Stromal cell of bone marrow (primary cell): ENCODE data around the gene ARCN1.
"Not testable (repeated sequence)": the region's sequence is repeated elsewhere in the genome, so short reads cannot be mapped to it uniquely, and the experiment has no call there.

Source experiments
- DNase-seq: peaks from one replicate; pipeline ENCODE4 v3.0.0-alpha.2; 2012; ENCODE audit warnings: low read depth

The ARCN1 gene

DNA sequence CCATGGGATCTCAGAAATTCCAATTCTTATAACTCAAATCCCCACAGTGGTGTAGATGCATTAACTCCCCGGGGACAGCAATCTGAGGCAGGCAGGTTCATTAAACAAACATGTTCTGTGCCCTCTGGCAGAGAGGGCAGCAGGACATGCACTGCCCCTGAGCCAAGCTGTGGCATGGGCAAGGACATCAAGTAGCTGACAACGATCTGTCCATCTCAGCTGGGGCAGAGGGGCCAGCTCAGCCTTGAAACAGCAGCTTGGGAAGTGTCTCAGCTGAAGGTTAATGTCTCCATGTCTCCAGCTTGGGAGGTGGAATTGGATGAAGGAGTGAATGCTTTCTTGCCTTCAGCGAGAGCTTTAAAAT, 27.6 kb upstream of the ARCN1 start:
- no peak for DNase-seq

DNA sequence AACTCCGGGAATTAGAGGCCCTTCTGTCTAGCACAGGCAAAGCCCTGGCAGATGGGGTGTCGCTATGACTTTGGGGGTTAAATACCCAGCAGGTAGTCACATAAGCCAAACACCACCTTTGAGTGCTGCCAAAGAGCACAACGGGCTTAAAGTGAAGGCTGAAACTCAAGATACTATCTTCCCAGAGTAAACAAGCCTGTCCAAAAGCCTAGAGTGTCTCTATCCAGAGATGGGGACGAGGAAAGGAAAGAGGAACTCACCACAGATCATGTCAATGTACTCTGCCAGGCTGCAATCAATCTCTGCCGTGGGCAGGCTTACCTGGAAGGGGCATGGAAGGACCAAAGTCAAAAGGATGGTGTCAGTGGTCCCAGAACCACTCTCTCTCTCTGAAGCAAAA, 26.7 kb upstream of the ARCN1 start:
- DNase-seq: no peak

DNA sequence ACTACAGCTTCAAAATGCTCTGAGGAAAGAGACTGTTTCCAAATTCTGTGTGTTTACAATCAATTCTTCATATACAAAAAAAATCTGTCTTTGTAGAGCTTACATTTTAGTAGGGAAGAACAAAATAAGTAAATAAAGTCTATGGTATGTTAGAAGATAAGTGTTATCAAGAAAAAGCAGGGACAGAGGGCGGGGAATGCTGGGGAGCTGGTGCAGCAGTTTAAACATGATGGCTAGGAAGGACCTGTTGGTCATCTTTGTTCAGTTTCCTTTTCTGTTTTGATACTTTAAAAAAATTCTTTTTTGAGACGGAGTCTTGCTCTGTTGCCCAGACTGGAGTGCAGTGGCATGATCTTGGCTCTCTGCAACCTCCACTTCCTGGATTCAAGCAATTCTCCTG, 25.1 kb upstream of the ARCN1 start:
- DNase-seq: no peak

DNA sequence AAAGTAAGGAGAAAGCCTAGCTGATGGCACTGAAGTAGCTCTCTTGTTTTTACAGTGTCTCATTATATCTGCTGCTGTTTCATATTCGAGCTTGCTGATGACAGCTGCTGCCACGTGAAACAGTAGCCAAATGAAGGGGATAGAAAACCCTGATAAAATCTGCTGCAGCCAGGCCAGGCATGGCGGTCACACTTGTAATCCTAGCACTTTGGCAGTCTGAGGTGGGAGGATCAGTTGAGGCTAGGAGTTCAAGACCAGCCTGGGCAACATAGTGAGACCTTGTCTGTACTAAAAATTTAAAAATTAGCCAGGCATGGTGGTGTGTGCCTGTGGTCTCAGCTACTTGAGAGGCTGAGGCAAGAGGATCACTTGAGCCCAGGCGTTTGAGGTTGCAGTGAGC, 19.9 kb upstream of the ARCN1 start:
- DNase-seq: no peak

DNA sequence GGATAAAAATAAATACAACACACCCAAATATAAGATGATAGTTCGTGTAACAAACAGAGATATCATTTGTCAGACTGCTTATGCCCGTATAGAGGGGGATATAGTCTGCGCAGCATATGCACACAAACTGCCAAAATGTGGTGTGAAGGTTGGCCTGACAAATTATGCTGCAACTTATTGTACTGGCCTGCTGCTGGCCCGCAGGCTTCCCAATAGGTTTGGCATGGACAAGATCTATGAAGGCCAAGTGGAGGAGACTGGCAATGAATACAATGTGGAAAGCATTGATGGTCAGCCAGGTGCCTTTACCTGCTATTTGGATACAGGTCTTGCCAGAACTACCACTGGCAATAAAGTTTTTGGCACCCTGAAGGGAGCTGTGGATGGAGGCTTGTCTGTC, 11.4 kb upstream of the ARCN1 start:
- DNase-seq: no peak

DNA sequence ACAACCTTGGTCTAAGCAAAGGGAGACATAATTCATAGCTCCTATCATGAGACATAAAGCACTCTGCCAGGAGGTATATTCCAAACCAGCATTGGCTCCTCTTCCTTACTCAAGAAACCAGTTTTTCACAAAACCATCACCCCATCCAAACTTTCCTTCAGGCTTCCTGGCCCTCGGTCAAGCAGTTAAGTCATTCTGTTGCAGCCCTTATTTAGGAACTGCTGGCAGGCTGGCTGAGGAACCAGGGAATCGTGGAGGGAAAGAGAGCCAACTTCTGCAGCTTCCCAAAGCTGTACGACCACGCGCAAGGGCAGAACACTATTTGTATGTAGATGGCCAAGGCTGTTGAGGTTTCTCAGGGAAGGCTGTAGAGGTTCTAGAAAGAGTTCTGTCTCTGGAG, 7.2 kb upstream of the ARCN1 start:
- peak; percentile 63 for DNase-seq

DNA sequence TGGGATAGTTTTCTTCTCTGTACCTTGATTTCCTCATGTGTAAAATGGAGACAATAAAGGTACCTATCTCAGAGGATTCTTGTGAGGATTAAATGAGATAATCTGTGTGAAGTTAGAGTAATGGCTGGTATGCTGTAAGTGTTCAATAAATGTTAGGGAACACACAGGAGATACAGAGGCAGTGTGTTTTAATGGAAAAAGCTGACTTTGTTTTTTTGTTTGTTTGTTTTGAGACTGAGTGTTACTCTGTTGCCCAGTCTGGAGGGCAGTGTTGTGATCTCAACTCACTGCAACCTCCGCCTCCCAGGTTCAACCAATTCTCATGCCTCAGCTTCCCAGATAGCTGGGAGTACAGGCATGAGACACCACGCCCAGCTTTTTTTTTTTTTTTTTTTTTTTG, 2.5 kb upstream of the ARCN1 start:
- DNase-seq: no peak

DNA sequence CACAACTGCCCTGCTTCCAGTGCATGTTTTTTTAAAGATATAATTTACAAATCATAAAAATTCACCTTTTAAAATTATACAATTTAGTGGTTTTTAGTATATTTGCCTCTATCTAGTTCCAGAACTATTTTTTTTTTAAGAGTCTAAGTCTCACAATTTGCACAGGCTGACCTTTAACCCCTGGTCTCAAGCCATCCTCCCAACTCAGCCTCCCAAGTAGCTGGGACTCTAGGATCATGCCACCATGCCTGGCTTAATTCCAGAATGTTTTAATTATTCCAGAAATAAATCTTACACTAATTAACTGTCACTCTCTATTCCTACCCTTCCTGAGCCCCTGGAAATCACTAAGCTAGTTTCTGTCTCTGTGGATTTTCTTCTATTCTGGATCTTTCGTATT, 1.4 kb upstream of the ARCN1 start:
- no peak for DNase-seq

DNA sequence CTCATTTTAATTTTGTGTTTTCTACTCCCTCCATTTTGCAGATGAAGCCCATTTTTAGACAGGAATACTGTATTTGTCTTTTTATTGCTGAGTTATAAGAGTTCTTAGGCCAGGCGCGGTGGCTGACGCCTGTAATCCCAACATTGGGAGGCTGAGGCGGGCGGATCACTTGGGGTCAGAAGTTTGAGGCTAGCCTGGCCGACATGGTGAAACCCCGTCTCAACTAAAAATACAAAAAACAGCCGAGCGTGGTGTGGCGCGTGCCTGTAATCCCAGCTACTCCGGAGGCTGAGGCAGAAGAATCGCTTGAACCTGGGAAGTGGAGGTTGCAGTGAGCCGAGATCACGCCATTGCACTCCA, 528 bp upstream of the ARCN1 start:
- not testable (repeated sequence) for DNase-seq

DNA sequence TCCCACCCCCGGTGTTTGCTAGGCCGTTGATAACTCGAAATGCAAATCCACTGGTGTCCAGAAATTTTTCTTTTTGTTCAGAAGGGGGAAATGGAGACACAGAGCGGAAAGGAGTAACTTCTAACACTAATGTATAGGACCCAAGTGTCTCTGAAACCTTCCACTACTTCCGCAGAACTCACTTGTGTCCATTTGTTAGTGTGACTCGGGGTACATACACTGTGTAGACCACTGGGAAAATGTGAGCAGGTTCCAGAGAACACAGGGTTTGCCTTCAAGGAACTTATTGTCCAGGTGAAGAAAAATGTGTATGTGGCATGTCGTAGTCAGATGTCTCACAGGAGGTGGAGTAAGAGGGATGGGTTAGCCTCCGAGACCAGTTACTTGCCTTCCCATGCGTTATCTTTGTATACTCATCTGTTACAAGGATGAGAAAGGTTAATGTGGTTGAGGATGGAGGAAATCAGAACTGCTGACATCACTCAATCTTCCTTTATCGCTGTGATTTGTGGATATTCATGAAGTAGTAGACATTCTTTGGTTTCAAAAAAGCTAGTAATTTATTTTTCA, 857 bp downstream of the ARCN1 start:
- DNase-seq: no peak

DNA sequence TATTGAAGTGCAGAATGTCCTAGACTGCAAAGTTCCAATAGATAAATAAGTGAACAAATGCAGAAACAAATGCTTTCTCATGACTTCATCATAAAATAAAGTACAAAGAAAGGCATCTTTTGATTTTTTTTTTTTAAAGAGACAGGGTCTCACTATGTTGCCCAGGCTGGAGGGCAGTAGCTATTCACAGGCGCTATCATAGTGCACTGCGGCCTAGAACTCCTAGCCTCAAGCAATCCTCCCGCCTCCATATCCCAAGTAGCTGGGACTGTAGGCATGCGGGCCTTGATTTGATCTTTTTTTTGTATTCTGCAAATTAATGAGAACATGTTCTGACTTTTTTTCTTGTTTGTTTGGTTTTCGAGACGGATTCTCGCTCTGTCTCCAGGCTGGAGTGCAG, 2.4 kb downstream of the ARCN1 start:
- DNase-seq: no peak

DNA sequence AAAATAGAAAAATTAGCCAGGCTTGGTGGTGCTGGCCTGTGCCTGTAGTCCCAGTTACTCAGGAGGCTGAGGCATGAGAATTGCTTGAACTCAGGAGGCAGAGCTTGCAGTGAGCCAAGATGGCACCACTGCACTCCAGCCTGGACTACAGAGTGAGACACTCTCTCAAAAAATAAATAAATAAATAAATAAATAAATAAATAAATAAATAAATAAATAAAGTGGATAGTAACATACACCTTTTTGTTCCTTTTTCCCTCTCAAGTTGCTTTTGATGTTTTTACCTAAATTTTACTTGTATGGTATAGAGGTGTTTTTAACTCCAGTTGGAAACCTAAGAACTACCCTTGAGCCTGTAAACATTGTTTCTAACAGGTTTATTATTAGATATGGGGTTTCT, 5.8 kb downstream of the ARCN1 start:
- not testable (repeated sequence) for DNase-seq

DNA sequence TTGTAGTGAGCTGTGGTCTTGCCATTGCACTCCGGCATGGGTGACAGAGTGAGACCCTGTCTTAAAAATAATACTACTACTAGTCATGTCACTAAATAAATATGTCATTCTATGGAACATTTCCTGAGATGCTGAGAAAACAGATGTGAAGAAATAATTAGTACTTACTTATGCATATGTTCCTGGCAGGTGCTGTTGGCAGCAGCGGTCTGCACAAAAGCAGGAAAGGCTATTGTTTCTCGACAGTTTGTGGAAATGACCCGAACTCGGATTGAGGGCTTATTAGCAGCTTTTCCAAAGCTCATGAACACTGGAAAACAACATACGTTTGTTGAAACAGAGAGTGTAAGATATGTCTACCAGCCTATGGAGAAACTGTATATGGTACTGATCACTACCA, 8.8 kb downstream of the ARCN1 start:
- no peak for DNase-seq

DNA sequence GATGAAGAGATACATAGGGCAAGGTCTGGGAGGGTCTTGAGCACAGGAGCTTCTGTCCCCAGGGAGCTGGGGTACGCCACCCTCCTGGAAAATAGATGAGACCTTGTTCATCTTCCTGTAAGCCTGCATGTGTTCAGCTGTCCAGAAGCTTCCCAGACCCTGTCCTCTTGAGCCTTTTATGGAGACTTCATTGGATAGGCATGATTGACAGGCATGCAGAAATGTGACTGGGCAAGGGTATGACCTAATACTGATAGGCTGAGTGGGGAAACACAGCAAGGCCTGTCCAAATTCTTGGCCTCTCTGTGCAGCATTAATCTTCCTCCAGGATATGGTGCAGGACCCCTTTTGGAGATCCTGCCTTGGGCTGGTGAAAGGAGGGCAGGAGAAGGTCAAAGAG, 15.7 kb downstream of the ARCN1 start:
- no peak for DNase-seq

DNA sequence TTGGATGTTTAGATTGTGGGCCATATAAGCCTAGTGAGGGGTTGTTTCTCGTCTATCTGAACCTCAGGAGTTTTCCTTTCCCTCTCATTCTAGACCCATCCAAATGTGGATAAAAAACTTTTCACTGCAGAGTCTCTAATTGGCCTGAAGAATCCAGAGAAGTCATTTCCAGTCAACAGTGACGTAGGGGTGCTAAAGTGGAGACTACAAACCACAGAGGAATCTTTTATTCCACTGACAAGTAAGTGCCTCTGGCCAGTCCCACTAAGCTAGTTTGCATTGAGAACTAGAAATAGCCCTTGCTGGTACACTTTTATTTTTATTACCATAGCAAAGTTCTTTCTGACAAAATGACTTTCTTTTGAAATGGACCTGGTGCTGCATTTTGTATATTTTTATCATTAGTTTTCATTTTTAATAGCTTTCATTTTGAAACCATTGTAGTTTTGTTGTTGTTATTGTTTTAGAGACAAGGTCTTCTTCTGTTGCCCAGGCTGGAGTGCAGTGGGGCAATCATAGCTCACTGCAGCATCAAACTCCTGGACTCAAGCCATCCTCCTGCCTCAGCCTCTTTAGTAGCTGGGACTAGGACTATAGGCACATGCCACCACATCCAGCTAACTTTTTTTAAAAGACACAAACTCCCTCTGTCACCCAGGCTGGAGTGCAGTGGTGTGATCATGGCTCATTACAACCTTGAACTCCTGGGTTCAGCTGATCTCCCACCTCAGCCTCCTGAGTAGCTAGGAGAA, 20.6 kb downstream of the ARCN1 start:
- peak; percentile 67 for DNase-seq

DNA sequence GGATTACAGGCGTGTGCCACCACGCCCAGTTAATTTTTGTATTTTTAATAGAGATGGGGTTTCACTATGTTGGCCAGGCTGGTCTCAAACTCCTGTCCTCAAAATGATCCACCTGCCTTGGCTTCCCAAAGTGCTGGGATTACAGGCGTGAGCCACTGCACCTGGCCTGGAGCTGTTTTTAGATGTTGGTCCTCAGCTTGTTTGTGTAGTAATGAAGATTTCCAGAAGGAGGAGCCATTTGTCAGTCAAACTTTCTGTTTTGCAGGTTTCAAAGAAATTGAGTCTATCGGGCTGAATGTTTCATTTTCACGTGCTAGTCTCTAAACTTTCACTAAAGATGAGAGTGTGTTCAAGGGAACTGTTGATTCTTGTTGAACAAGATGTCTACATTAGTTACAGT, 22.8 kb downstream of the ARCN1 start:
- DNase-seq: not testable (repeated sequence)

DNA sequence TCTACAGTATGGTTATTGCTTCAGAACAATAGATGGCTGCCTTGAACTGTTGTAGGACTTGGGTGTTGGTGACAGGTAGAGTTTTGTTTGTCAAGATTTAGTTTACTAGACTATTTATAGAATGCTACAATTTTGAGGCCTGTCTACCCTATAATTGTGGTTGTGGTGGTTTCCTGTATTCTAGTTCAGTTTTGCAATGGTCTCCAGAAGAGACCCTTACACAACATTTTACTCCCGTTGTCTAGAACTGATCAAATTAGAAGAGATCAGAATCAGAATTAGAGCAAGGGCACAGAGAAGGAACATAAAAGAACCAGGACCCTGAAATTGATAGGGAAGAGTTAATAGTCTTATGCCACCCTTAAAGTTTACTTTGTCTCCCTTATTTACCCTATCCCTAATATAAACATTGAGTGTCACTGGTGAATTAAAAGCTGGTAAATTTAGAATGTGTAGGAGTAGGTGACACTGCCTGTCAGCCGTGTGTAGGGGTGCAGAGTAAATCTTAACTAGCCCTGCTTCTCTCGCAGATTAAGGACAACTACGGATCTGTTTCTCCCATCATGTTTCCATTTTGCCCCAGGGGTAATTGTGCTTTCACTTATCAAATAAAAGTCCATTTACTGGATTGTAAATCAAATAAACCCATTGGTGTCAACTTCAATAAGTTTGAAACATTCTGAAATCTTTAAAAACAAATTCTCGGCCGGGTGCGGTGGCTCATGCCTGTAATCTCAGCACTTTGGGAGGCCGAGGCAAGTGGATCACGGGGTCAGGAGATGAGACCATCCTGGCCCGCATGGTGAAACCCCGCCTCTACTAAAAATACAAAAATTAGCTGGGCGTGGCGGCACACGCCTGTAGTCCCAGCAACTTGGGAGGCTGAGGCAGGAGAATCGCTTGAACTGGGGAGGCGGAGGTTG, 24.3 kb downstream of the ARCN1 start:
- DNase-seq: no peak

DNA sequence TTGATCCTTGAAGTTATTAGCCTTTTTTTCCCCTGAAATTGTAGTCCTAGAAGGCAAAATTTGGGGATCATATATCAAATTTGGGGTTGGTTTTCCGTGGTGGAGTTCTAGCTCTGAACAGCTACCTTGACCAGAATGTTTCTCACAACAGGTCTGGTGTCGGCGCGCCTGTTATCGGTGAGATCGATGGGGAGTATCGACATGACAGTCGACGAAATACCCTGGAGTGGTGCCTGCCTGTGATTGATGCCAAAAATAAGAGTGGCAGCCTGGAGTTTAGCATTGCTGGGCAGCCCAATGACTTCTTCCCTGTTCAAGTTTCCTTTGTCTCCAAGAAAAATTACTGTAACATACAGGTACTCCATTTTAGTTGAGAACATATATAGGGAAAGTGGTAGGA, 25.3 kb downstream of the ARCN1 start:
- DNase-seq: no peak

DNA sequence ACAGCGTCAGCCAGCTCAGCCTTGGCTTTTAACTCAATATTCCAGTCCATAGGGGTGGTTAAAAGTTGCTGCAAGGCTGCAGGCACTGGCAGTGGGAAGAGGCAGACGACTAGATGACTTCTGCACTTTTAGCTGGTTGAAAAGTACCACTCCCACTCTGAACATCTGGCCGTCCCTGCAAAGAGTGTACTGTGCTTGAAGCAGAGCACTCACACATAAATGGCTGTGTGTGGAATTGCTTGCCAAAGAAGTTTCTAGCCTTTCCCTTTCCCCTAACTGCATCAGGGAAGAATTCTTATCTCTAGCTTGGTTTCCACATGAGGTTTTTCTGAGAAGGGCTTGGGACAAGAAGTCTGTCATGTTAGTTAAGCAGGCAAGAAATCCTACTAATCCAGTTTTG, 30.1 kb downstream of the ARCN1 start:
- no peak for DNase-seq

DNA sequence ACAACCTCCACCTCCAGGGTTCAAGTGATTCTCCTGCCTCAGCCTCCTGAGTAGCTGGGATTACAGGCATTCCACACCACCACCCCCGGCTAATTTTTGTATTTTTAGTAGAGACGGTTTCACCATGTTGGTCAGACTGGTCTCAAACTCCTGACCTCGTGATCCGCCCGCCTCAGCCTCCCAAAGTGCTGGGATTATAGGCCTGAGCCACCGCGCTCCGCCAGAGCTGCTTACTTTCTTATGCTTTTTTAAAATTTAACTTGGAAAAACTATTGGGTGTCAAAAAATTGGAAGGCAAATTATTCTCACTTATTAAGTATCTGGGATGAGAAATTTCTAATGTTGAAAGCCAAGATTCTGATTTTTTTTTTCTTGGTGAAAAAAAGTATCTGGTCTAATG, 31.5 kb downstream of the ARCN1 start:
- not testable (repeated sequence) for DNase-seq

DNA sequence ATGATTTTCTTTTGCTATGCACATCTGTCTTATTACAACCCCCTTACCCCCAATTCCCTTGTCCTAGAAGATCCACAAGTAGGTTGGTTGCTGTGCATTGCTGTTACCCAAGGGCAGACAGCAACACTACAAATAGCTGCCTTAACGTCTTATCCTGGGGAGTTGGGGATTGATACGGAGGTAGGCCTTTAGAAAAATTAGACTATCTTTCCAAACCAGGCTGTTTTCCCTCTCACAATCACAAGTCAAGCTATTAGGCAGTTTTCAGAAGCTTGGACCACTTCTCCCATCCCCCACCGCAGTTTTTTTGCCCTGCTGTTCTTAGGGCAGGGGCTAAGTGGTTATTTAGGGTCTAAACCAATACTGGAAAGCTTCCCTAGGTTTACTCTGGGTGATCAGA, 32.4 kb downstream of the ARCN1 start:
- DNase-seq: no peak

DNA sequence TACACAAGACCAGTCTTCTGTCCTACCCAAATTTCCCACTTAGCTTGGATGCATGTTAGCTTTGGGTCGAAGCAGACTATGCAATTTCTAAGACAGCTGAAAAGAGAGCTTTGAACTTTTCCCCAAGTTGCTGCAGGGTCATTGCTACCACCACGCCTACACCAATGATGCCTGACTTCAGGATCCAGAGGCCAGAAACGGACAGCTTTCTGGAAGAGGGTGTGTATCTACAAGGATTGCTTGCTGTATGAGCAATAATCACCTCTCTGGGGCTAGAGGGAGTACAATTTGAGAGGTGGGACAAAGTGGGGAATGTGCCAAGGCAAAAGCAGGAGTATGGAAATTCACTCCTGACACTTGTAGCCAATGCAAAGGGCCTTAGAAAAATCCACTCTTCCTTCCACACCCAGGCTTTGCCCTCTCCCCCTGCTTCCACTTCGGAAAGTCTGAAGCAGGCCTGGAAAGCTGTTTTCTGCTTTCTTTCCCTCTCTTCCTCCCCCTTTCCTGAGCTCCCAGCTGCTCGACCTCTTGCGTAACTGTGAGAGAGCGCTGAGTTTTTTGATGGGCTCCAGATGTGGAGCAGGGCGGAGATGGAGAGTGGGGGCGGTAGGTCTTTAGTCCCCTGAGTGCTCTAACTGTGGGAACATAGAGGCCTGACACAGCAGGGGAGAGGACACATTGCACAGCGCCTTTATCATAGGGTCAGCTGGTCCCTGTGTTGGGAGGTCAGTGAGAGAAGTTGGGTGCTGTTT, 33.1 kb downstream of the ARCN1 start:
- DNase-seq: peak; percentile 98
